Aorta (tissue), 5 donors: ENCODE data around the gene ZNF506. TPM values are rescaled to one million over a fixed set of nuclear protein-coding genes. Genes with fewer than 3 reads are reported as not detected.
"Not testable (repeated sequence)": the region's sequence is repeated elsewhere in the genome, so short reads cannot be mapped to it uniquely, and the experiment has no call there.

Experiments used
- ATAC-seq: fragments of 200-7000 bp; cut with Tn5 transposase; one replicate; pipeline ENCODE4 v1.9.1; 2022; ENCODE audit warnings: moderate library complexity; ENCODE audit not compliant: low FRiP score
- DNase-seq, 2 donors: peaks; one replicate each; pipeline ENCODE4 v3.0.0-alpha.2; 2020
- H3K27ac ChIP-seq, 2 donors: one replicate each; pipeline ENCODE4 v1.5.1; 2013; ENCODE audit warnings: low read length in 2 of 2, mild to moderate bottlenecking in 2 of 2, moderate library complexity in 2 of 2, control low read depth in 1 of 2, inconsistent platforms in 1 of 2, low read depth in 1 of 2
- H3K27me3 ChIP-seq, 2 donors: one replicate each; pipeline ENCODE4 v1.6.1; 2013; ENCODE audit warnings: control low read depth in 1 of 2, low read length in 1 of 2, mild to moderate bottlenecking in 1 of 2, moderate library complexity in 1 of 2; ENCODE audit not compliant: insufficient read depth in 2 of 2, control insufficient read depth in 1 of 2
- H3K36me3 ChIP-seq, 2 donors: one replicate each; pipeline ENCODE4 v1.6.1; 2013; ENCODE audit warnings: control low read depth in 1 of 2, low read length in 1 of 2, mild to moderate bottlenecking in 1 of 2; ENCODE audit not compliant: insufficient read depth in 2 of 2, control insufficient read depth in 1 of 2
- H3K4me1 ChIP-seq, 2 donors: one replicate each; pipeline ENCODE4 v1.6.1; 2013; ENCODE audit warnings: low read length in 2 of 2, control low read depth in 1 of 2, mild to moderate bottlenecking in 1 of 2, moderate library complexity in 1 of 2; ENCODE audit not compliant: insufficient read depth in 2 of 2, control insufficient read depth in 1 of 2
- H3K4me3 ChIP-seq, 2 donors: one replicate each; pipeline ENCODE4 v1.5.1; 2013; ENCODE audit warnings: low read length in 2 of 2, control low read depth in 1 of 2, mild to moderate bottlenecking in 1 of 2
- H3K9me3 ChIP-seq: one replicate; pipeline ENCODE4 v1.6.1; 2013; ENCODE audit warnings: mild to moderate bottlenecking, low read length; ENCODE audit not compliant: control insufficient read depth
- WGBS, 2 donors: extraction: QIAGEN DNeasy Blood & Tissue Kit; methylation state at CpG; one replicate each; pipeline ENCODE4 v1.1.7; 2013; 5-methylcytosine and 5-hydroxymethylcytosine counted together
- intact Hi-C, 2 donors: fragments of 100-400 bp; cut with DNase I; formaldehyde crosslinking; loops; one replicate each; pipeline versions ENCODE4 v1.14.2 to v1.15.0; 2022
- polyA plus RNA-seq, 2 donors: library from polyadenylated mRNA; stranded (reverse); fragments of 200-250 nt; gene quantifications; one replicate each; pipeline ENCODE4 v1.2.3, GENCODE V29; 2013
- total RNA-seq, 2 donors: library from RNA; stranded (reverse); fragmentation: NEBNext Ultra II Directional; extraction: Animal tissue kit (Norgen Biotek cat#: 25700); gene quantifications; one replicate each; pipeline ENCODE4 v1.2.1, GENCODE V29; 2021
- donor health status: healthy with polysubstance abuse.
- donor health status: Bipolar disorder and iron deficiency.
- donor health status: DM: no; HTN: no; CAD: no.
- donor health status: DM: no; HTN: no; CAD: no.
- donor health status: DM: yes; HTN: yes; CAD: no.

Gene ZNF506
- total and polyA plus RNA-seq, 4 donors: 4.1 to 37.7 (median 18.3) TPM

DNA sequence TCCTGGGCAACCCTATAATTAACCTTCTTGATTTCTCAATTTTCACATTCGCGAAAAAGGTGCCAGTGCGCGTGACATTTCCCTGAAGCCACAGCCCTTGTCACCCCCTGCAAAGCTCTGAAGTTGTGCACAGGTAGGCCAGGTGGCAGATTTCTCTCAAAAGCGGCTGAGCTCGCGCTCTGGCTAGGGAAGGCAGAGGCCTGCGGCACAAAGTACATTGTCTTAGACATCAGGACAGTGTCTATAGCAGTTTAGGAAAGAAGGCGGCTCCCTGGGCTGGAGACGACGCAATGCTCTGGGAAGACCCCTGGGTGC lies 45.7 kb downstream of the ZNF506 start:
- Histone ChIP-seq H3K4me1 (peaks cover 0 to 4% of the 10 kb centered on the region in 2 donors), H3K27ac (no peak overlapping the region), H3K4me3 (peak overlapping the region; percentile 15 to 65), H3K27me3 (no peaks in the 10 kb centered on the region), H3K36me3 (no peaks in the 10 kb centered on the region), H3K9me3 (no peaks in the 10 kb centered on the region)
- intact Hi-C loops: loop anchor here (2.0 to 10.0 kb wide), 4 partner anchors 45 to 114 kb away; partner anchors contain the start of genes ZNF506 (in 2 of the 2), ATP13A1 (in 1 of the 2) and ZNF253 (in 1 of the 2)
- 3% methylated on average over 11 of the region's 11 CpGs for WGBS, 2 donors
- ATAC-seq (peak; percentile 4), DNase-seq (no peak)

- Histone ChIP-seq H3K36me3 (no peaks in the 10 kb centered on the region), H3K4me1 (peaks cover 0 to 4% of the 10 kb centered on the region in 2 donors), H3K4me3 (no peak overlapping the region), H3K27me3 (no peaks in the 10 kb centered on the region), H3K9me3 (no peaks in the 10 kb centered on the region), H3K27ac (no peak overlapping the region)
- DNase-seq: no peak
- no peak for ATAC-seq
- intact Hi-C loops: loop anchor here in 1 of 2 donors (5.0 to 10.0 kb wide), 3 partner anchors 48 to 112 kb away; partner anchors contain the start of genes ATP13A1, ZNF253 and ZNF506
- 87 to 89% methylated on average over 14 of the region's 14 CpGs for WGBS, 2 donors
These were observed 47.1 kb downstream of the ZNF506 start for GRCh38 chr19:19774354-19775033.

DNA sequence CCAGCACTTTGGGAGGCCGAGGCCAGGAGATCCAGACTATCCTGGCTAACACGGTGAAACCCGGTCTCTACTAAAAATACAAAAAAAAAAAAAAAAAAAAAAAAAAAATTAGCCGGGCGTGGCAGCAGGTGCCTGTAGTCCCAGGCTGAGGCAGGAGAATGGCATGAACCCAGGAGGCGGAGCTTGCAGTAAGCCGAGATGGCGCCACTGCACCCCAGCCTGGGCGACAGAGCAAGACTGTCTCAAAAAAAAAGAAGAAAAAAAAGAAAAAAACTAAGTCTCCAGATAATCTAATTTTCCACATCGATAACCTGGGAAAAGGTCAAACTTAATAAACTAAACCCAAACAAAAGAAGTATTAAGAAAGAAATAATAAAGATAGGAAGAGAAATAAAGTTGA lies 49.6 kb downstream of the ZNF506 start:
- DNase-seq, ATAC-seq: not testable (repeated sequence)
- WGBS, 2 donors: 74 to 75% methylated on average over 10 of the region's 10 CpGs

GRCh38 chr19:19769971-19770370 lies 51.6 kb downstream of the ZNF506 start:
- not testable (repeated sequence) for H3K4me3 ChIP-seq, H3K9me3 ChIP-seq, ATAC-seq, H3K4me1 ChIP-seq, H3K27ac ChIP-seq, DNase-seq, H3K36me3 ChIP-seq, H3K27me3 ChIP-seq
- intact Hi-C loops: loop anchor here in 1 of 2 donors (10.0 kb wide), 1 partner anchor 95 kb away; the partner anchor contains the start of gene ZNF253
- 93 to 94% methylated on average over 23 to 28 of the region's 28 CpGs for WGBS, 2 donors

More for the DNA sequence above, 49.6 kb downstream of the ZNF506 start:
- intact Hi-C loops: loop anchor here in 1 of 2 donors (10.0 kb wide), 1 partner anchor 93 kb away; the partner anchor contains the start of gene ZNF253
- H3K36me3 ChIP-seq, H3K9me3 ChIP-seq, H3K27me3 ChIP-seq, H3K27ac ChIP-seq, H3K4me3 ChIP-seq, H3K4me1 ChIP-seq: not testable (repeated sequence)

DNA sequence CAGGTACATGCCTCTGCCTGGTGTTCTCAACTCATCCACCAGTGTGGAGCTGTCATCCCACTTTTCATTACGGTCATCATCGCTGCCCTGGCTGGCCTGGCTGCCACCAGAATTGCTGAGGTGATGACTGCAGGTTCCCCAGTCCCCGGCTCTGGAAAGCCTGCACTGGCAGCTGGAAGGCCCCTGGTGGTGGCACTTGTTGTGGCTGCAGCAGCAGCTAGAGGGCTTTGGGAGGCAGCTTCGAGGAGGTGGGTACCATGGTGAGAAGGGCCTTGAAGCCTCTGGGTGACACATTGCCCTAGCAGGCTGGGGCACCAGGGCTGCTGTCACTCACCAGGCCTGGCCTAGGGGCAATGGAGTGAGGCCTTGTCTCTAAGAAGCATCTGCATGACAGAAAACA lies 63.4 kb downstream of the ZNF506 start:
- Histone ChIP-seq H3K9me3 (no peaks in the 10 kb centered on the region), H3K4me1 (no peaks in the 10 kb centered on the region), H3K27ac (no peak overlapping the region), H3K27me3 (no peaks in the 10 kb centered on the region), H3K4me3 (no peak overlapping the region), H3K36me3 (no peaks in the 10 kb centered on the region)
- WGBS, 2 donors: 84 to 89% methylated on average over 4 of the region's 4 CpGs
- DNase-seq: no peak
- ATAC-seq: no peak
- intact Hi-C loops: no loop called here

DNA sequence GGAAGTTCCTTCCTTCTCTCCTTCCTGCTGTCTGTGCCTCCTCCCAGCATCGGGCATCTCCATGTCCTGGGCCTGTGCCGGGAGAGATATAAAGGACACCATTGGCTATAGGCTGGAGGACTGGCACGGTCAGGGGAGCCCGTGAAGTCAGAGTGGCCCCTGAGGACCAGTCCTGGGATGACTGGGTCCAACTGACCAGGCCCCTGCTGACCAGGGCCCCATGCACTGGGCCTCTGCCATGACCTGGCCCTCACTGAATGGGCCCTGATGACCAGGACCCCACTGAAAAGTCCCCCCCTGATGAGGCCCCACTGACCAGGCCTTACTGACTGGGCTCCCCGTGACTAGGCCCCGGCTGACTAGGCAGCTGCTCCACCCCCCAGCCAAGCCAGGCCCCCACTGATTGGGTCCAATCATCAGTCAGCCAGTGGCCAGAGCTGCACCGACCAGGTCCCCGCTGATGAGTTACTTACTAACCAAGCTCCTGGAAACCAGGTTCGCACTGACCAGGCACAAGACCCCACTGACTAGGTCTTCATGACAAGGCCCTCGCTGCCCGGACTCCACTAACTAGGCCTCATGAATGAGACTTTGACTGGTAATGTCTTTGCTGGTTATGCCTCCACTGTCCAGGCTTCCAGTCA lies 68.7 kb downstream of the ZNF506 start:
- WGBS, 2 donors: 93% methylated on average over 11 of the region's 11 CpGs
- Histone ChIP-seq H3K4me3 (no peak overlapping the region), H3K36me3 (no peaks in the 10 kb centered on the region), H3K4me1 (no peaks in the 10 kb centered on the region), H3K27ac (no peak overlapping the region), H3K27me3 (no peaks in the 10 kb centered on the region), H3K9me3 (no peaks in the 10 kb centered on the region)
- intact Hi-C loops: no loop called here
- DNase-seq (peak in 1 of 2 donors; percentile 42), ATAC-seq (no peak)

- no peaks in the 10 kb centered on the region for H3K4me1 ChIP-seq
- no peak overlapping the region for H3K4me3 ChIP-seq
- H3K27ac ChIP-seq: no peak overlapping the region
- 78 to 89% methylated on average over 12 of the region's 12 CpGs for WGBS, 2 donors
- ATAC-seq (no peak), DNase-seq (peak in 1 of 2 donors; percentile 57)
- intact Hi-C loops: no loop called here
- H3K9me3 ChIP-seq: no peaks in the 10 kb centered on the region
- H3K27me3 ChIP-seq: no peaks in the 10 kb centered on the region
- no peaks in the 10 kb centered on the region for H3K36me3 ChIP-seq
These were observed 69.7 kb downstream of the ZNF506 start for GRCh38 chr19:19751846-19752245.

- H3K4me3 ChIP-seq: no peak overlapping the region
- no peaks in the 10 kb centered on the region for H3K27me3 ChIP-seq
- no peak overlapping the region for H3K27ac ChIP-seq
- peak in 1 of 2 donors; percentile 74 for DNase-seq
- 87 to 88% methylated on average over 40 of the region's 40 CpGs for WGBS, 2 donors
- no peaks in the 10 kb centered on the region for H3K36me3 ChIP-seq
- ATAC-seq: no peak
- intact Hi-C loops: no loop called here
- H3K4me1 ChIP-seq: no peaks in the 10 kb centered on the region
- no peaks in the 10 kb centered on the region for H3K9me3 ChIP-seq
These were observed 70.4 kb downstream of the ZNF506 start for GRCh38 chr19:19750842-19751790.
